GM21619 (cell line): Measurements from ENCODE around the gene VSIR.

Experiments used
- ATAC-seq: cut with Tn5 transposase; IDR thresholded peaks from one replicate; pipeline ENCODE4 v1.9.1; 2021; ENCODE audit not compliant: unreplicated experiment

VSIR gene

GRCh38 chr10:71697938-71698709 lies 75.2 kb downstream of the VSIR start:
- ATAC-seq: no peak
